Measurements from ENCODE around the gene PTPRG.
A peak's percentile ranks its signal among the peaks of the same experiment; 100 is the strongest.

Gene PTPRG

DNA sequence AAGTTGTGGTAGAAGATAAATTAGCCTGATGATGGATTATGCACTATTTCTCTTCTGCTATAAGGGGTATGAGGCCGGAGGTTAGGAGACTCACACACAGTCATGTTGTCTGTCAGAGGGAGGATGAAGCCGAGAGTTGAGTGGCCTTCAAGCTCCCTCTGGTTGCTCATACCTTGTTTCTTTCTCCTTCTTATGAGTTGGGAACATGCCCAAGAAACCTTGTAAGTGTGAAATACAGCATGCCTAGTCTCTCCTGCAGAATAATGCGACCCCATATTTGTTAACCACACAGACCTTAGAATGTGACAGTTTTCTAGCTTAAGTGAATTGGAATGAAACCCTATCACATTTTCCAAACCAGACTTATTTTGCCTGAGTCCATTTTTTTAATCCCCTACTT is 366.7 kb downstream of the PTPRG start:
- no peak overlapping the region for H3K27ac ChIP-seq (ENCODE audit: low read length)
- no peak overlapping the region for H3K9ac ChIP-seq (ENCODE audit: low read length)
- TF ChIP-seq, protein P1, sequence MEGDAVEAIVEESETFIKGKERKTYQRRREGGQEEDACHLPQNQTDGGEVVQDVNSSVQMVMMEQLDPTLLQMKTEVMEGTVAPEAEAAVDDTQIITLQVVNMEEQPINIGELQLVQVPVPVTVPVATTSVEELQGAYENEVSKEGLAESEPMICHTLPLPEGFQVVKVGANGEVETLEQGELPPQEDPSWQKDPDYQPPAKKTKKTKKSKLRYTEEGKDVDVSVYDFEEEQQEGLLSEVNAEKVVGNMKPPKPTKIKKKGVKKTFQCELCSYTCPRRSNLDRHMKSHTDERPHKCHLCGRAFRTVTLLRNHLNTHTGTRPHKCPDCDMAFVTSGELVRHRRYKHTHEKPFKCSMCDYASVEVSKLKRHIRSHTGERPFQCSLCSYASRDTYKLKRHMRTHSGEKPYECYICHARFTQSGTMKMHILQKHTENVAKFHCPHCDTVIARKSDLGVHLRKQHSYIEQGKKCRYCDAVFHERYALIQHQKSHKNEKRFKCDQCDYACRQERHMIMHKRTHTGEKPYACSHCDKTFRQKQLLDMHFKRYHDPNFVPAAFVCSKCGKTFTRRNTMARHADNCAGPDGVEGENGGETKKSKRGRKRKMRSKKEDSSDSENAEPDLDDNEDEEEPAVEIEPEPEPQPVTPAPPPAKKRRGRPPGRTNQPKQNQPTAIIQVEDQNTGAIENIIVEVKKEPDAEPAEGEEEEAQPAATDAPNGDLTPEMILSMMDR (IDR thresholded peaks at IDR 0.05; ENCODE audit: low read depth, low read length): no peak
- no peak for TF ChIP-seq EZH2phosphoT487 (IDR thresholded peaks at IDR 0.05; ENCODE audit: low read depth)

DNA sequence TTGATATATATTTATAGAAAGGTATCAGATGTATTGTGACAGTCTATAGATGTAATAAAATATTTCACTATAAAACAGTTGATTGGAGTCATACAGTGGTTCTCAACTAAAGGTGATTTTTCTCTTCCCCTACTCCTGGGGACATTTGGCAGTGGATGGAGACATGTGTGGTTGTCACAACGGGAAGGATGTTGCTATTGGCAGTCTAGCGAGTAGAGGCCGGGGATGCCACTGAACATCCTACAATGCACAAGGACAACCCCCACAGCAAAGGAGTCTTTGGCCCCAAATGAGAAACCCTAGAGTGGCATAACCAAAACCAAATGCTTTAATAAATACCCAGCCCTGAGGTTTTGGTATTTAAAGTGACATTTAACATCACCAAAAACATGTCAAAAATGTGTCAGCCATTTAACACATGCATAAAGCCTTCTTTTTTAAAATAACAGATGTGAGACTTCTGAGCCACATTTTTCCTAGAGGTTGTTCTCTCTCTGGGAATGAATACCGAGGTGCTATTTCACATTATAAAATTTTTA is 367.5 kb downstream of the PTPRG start:
- peaks cover 11% of the 10 kb centered on the region for H3K4me1 ChIP-seq (ENCODE audit: low read length)
- H3K27ac ChIP-seq (ENCODE audit: low read length): no peak overlapping the region
- no peaks in the 10 kb centered on the region for H4K20me1 ChIP-seq (ENCODE audit: insufficient read depth, low read length)
- TF ChIP-seq EZH2phosphoT487 (IDR thresholded peaks at IDR 0.05; ENCODE audit: low read depth): no peak
- TF ChIP-seq, protein P1 (IDR thresholded peaks at IDR 0.05; ENCODE audit: low read depth, low read length): no peak
- H3K79me2 ChIP-seq (ENCODE audit: low read length): no peaks in the 10 kb centered on the region
- no peaks in the 10 kb centered on the region for H3K27me3 ChIP-seq (ENCODE audit: low read depth, low read length)
- H3K4me2 ChIP-seq (ENCODE audit: low read length): no peak overlapping the region
- H3K36me3 ChIP-seq (replicated peaks; ENCODE audit: low read depth, low read length): no peaks in the 10 kb centered on the region
- no peak overlapping the region for H3K9ac ChIP-seq (ENCODE audit: low read length)
- H3K9me3 ChIP-seq (ENCODE audit: insufficient read depth, low read length): no peaks in the 10 kb centered on the region
- no peak overlapping the region for H2AFZ ChIP-seq (ENCODE audit: low read depth, low read length)
- no peak overlapping the region for H3K4me3 ChIP-seq (ENCODE audit: low read length)

More for the DNA sequence above, 366.7 kb downstream of the PTPRG start:
- Histone ChIP-seq H3K79me2 (ENCODE audit: low read length) (no peaks in the 10 kb centered on the region), H3K36me3 (replicated peaks; ENCODE audit: low read depth, low read length) (no peaks in the 10 kb centered on the region), H3K27me3 (ENCODE audit: low read depth, low read length) (no peaks in the 10 kb centered on the region), H3K9me3 (ENCODE audit: insufficient read depth, low read length) (no peaks in the 10 kb centered on the region), H3K4me1 (ENCODE audit: low read length) (peaks cover 8% of the 10 kb centered on the region), H2AFZ (ENCODE audit: low read depth, low read length) (no peak overlapping the region), H3K4me2 (ENCODE audit: low read length) (no peak overlapping the region), H4K20me1 (ENCODE audit: insufficient read depth, low read length) (no peaks in the 10 kb centered on the region), H3K4me3 (ENCODE audit: low read length) (no peak overlapping the region)

DNA sequence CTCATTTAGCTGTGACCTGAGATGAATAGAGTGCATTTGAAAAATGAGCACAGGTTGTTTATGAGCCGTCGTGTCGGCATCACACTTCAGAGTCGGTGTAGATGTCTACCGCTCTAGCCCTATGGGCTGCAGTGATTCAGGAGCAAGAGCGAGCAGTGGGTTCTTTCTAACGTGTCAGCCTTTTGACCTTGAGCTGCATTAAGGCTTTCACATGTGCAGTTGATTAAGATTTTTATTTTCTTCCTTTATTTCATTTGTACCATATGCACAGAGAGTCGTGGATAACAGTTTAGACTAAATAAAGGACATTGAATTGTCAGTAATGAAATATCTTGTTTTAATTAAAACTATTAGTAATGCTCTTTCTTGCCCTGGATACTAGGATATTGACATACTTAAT is 368.2 kb downstream of the PTPRG start:
- Histone ChIP-seq H3K9me3 (ENCODE audit: insufficient read depth, low read length) (no peaks in the 10 kb centered on the region), H3K79me2 (ENCODE audit: low read length) (no peaks in the 10 kb centered on the region), H2AFZ (ENCODE audit: low read depth, low read length) (no peak overlapping the region), H4K20me1 (ENCODE audit: insufficient read depth, low read length) (no peaks in the 10 kb centered on the region), H3K36me3 (replicated peaks; ENCODE audit: low read depth, low read length) (no peaks in the 10 kb centered on the region), H3K4me1 (ENCODE audit: low read length) (peaks cover 11% of the 10 kb centered on the region), H3K4me2 (ENCODE audit: low read length) (no peak overlapping the region), H3K27me3 (ENCODE audit: low read depth, low read length) (no peaks in the 10 kb centered on the region), H3K4me3 (ENCODE audit: low read length) (no peak overlapping the region), H3K27ac (ENCODE audit: low read length) (no peak overlapping the region), H3K9ac (ENCODE audit: low read length) (no peak overlapping the region)
- no peak for TF ChIP-seq EZH2phosphoT487 (IDR thresholded peaks at IDR 0.05; ENCODE audit: low read depth)
- TF ChIP-seq, protein P1 (IDR thresholded peaks at IDR 0.05; ENCODE audit: low read depth, low read length): no peak

DNA sequence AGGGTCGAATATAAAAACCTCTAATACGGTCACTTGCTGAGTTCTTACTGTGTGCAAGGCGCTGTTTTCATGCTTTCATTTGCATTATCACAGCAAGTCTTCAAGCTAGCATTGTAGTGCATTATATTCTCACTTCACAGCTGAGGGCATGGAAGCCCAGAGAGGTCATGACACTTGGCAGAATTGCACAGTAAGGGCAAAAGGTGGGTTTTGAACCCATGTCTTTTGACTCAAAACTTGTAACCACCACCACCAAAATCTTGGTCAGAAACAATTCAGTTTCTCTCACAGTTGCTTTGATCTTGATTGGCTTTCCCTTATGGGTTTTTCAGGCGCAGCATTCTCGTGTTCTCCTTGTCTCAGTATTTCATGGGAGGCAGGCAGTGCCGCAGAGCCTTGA is 371.1 kb downstream of the PTPRG start:
- Histone ChIP-seq H3K9me3 (ENCODE audit: insufficient read depth, low read length) (no peaks in the 10 kb centered on the region), H3K9ac (ENCODE audit: low read length) (no peak overlapping the region), H2AFZ (ENCODE audit: low read depth, low read length) (no peak overlapping the region), H3K4me1 (ENCODE audit: low read length) (peaks cover 14% of the 10 kb centered on the region), H3K27me3 (ENCODE audit: low read depth, low read length) (no peaks in the 10 kb centered on the region), H3K4me3 (ENCODE audit: low read length) (no peak overlapping the region), H4K20me1 (ENCODE audit: insufficient read depth, low read length) (no peaks in the 10 kb centered on the region), H3K4me2 (ENCODE audit: low read length) (peak overlapping the region; percentile 11; the same call in 1 of the 2 replicates), H3K27ac (ENCODE audit: low read length) (no peak overlapping the region), H3K36me3 (replicated peaks; ENCODE audit: low read depth, low read length) (no peaks in the 10 kb centered on the region), H3K79me2 (ENCODE audit: low read length) (no peaks in the 10 kb centered on the region)
- TF ChIP-seq, protein P1 (IDR thresholded peaks at IDR 0.05; ENCODE audit: low read depth, low read length): no peak

Measured in OCI-LY3 (cell line).